Stimulated activated CD8-positive, alpha-beta memory T cell treated with anti-CD3 and anti-CD28 coated beads, Interleukin-4, amount 100 ng/mL, for 1 hour (primary cell): ENCODE data around the gene RAB1A.

ENCODE experiments used
- DNase-seq, 2 donors: peaks; one replicate each; pipeline ENCODE4 v3.0.0-alpha.2; 2020; ENCODE audit warnings: low read depth in 2 of 2, low spot score in 1 of 2

The RAB1A gene

DNA sequence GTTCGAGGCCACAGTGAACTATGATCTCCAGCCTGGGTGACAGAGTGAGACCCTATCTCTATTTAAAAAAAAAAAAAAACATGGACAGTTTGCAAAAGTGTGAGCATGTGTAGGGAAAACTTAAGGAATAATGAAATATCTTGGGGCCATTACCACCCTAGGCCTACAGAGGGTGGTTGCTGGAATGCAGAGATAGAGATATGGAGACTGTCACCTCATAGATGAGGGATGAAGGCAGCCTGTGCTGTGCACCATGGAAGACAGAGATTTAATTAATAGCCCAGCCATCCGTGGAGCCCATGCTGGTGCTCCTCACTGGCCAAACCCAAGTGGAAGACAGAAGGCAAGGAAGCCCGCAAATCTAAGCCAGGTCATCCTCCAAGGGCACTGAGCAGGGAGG lies 90.3 kb downstream of the RAB1A start:
- DNase-seq, result no peak

DNA sequence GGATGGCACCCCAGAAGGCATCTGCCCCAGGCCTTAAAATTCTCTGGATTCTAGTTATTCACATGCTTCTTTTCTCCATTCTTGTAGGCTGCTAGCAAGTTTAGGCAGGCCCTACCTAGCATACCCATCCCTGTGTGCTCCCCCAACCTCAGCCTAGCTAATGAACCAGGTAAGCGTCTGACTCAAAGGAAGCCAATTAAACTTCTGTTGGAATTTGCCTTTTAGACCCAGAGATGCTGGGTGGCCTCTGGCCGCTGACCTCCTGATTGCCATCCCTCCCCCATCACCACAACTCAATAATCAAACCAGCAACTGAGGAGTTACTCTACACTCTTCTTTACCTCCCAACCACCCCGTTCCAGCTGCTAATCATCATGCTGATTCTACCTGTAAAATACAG lies 92.7 kb downstream of the RAB1A start:
- no peak for DNase-seq
